ENCODE measurements around the gene FARP1.

- TF ChIP-seq CTCF (IDR thresholded peaks at IDR 0.05; ENCODE audit: insufficient read depth, low read length, poor library complexity, severe bottlenecking) = no peak
- TF ChIP-seq EZH2phosphoT487 (conservative IDR thresholded peaks at IDR 0.05; ENCODE audit: low read length) = no peak
Measured at GRCh38 chr13:98232456-98232855, 89.6 kb downstream of the FARP1 start.

Data from SU-DHL-6 (cell line).